Heart left ventricle (tissue), 13 donors: Measurements from ENCODE around the gene STK32C.

Experiments
- POLR2A ChIP-seq, 2 donors: fragments of 450-650 bp; IDR thresholded peaks; one replicate each; pipeline ENCODE4 v1.6.1; 2017; ENCODE audit warnings: antibody characterized with exemption in 2 of 2, mild to moderate bottlenecking in 2 of 2, moderate library complexity in 2 of 2
- TF ChIP-seq, protein P1 (sequence below), 12 donors: fragments of 200-600 bp; sonication (generic) in 4 of 12; IDR thresholded peaks; one replicate each; pipeline versions ENCODE4 v1.5.0 to v1.8.0; 2018 to 2022; ENCODE audit warnings: antibody characterized with exemption in 12 of 12, mild to moderate bottlenecking in 5 of 12
- donor health status: ischemic (EF 13 %, LVEDD 7.1; RV severe dilation, severe dysfunction).
- donor health status: DM: no; HTN: yes; CAD: no.
- donor health status: DM: no; HTN: no; CAD: no.
- donor health status: ischemic (EF 25% LVEDD 6.9; RV normal size, moderate dysfunction).
- donor health status: ischemic (EF 25% LVEDD 5.7; RV mildly dilated, moderate dysfunction).
- donor health status: ischemic (EF 35%, LVEDD 5.7; RV mildly dilated, moderate dysfunction).
- donor health status: nonischemic (EF 11% LVEDD 7.7; RV severe dilation, severe dysfunction).
- donor health status: DM: yes; HTN: yes; CAD: no.
- donor health status: PGD.
- donor health status: ischemic (EF 29% LVEDD 5.4; RV normal size, mild dysfunction).
- donor health status: nonischemic (EF 23%, LVEDD 6.1; RV moderate dilation, normal function).

DNA sequence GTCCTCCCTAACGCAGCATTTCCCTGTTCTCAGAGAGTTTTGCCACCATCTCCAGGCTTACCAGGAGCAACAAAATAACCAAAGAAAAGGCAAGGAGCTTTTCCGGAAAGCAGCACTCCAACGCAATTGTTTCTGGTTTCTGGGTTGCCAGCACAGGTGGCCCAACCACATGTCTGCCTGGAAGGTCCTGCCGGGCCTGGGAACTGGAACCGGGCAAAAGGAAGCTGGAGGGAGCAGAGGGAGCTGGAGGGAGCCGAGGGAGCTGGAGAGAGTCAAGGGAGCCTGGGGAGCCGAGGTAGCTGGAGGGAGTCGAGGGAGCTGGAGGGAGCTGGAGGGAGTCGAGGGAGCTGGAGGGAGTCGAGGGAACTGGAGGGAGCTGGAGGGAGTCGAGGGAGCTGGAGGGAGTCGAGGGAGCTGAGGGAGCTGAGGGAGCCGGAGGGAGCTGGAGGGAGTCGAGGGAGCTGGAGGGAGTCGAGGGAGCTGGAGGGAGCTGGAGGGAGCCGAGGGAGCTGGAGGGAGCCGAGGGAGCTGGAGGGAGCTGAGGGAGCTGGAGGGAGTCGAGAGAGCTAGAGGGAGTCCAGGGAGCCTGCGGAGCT, 54.6 kb downstream of the STK32C start:
- TF ChIP-seq, protein P1, sequence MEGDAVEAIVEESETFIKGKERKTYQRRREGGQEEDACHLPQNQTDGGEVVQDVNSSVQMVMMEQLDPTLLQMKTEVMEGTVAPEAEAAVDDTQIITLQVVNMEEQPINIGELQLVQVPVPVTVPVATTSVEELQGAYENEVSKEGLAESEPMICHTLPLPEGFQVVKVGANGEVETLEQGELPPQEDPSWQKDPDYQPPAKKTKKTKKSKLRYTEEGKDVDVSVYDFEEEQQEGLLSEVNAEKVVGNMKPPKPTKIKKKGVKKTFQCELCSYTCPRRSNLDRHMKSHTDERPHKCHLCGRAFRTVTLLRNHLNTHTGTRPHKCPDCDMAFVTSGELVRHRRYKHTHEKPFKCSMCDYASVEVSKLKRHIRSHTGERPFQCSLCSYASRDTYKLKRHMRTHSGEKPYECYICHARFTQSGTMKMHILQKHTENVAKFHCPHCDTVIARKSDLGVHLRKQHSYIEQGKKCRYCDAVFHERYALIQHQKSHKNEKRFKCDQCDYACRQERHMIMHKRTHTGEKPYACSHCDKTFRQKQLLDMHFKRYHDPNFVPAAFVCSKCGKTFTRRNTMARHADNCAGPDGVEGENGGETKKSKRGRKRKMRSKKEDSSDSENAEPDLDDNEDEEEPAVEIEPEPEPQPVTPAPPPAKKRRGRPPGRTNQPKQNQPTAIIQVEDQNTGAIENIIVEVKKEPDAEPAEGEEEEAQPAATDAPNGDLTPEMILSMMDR (IDR thresholded peaks at IDR 0.05), result no peak
- no peak for TF ChIP-seq POLR2A (IDR thresholded peaks at IDR 0.05)
